Measurements from ENCODE around the gene MAD1L1.

MAD1L1 gene

DNA sequence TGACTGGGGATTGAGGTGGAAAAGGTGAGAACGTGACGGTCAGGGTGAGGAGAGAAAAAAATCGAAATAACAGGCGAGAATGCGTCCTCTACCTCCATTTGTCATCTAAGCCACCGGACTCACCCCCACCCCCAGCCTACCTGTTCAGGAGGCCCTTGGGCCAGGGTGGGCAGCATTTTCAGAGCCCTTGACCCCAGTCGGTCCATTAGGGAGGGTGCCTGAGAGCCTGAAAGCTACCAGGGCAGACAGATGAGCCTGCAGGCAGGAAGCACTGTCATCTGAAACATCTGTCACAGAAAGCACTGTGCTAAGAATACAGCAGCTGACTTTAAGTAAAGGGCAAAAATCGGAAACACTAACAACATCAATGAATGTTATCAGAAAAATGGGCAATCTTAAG, 47.0 kb downstream of the MAD1L1 start:
- in situ Hi-C loops (cut with MboI; ENCODE audit: low sequenced_read_pairs): no loop called here

DNA sequence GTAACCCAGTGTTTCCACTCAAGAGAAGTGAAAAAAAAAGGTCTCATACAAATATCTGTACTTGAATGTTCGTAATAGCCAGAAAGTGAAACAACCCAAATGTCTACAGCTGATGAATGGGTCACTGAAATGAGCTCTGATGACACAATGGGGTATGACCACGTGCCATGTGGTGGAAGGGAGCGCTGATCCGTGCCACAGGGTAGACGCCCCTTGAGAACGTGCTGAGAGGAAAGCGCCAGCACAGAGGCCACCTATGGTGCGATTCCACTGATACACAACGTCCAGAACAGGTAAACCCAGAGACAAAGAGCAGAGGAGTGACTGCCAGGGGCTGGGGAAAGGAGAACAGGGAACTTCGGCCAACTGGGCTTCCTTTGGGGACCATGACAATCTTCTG, 50.3 kb downstream of the MAD1L1 start:
- in situ Hi-C loops (cut with MboI; ENCODE audit: low sequenced_read_pairs): no loop called here

GRCh38 chr7:2181077-2181854, 51.5 kb downstream of the MAD1L1 start:
- in situ Hi-C loops (cut with MboI; ENCODE audit: low sequenced_read_pairs): no loop called here

DNA sequence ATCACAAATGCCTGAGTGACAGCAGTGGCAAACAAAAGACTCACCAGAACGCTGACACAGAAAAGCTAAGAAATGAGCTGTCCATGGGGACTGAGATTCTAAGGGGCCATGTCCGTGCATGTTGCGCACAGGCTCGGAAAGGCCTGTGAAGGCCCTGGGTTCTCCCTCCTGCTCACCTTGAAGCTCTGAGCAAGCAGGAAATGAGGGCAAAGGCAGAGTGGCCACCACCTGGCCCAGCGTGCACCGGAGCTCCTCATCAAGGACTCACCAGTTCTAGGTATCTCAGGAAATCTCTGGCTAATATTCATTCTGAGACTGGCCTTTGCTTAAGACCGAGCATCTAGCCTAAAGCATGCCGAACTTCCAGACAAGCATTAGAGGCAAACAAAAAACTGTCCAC, 52.7 kb downstream of the MAD1L1 start:
- in situ Hi-C loops (cut with MboI; ENCODE audit: low sequenced_read_pairs): no loop called here

GRCh38 chr7:2175514-2175913, 57.2 kb downstream of the MAD1L1 start:
- in situ Hi-C loops (cut with MboI; ENCODE audit: low sequenced_read_pairs): no loop called here

DNA sequence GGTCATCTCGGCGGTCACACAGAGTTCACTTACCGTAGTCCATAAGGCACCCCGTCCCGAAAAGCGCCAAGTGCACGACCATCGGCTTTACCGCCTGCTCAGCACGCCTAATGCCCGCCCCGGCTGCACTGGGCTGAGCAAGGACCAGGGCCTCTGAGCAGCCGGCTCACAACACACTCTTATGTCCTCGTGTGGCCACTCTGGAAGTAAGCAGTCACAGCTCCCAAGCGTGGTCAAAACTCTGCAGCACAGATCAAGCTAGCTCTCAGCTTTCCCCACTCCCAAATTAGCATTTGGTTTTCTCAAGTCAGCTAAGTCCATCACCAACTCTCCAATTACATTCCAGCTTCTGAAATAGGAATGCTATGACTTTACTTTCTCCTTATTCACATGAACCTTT, 57.7 kb downstream of the MAD1L1 start:
- in situ Hi-C loops (cut with MboI; ENCODE audit: low sequenced_read_pairs): no loop called here

DNA sequence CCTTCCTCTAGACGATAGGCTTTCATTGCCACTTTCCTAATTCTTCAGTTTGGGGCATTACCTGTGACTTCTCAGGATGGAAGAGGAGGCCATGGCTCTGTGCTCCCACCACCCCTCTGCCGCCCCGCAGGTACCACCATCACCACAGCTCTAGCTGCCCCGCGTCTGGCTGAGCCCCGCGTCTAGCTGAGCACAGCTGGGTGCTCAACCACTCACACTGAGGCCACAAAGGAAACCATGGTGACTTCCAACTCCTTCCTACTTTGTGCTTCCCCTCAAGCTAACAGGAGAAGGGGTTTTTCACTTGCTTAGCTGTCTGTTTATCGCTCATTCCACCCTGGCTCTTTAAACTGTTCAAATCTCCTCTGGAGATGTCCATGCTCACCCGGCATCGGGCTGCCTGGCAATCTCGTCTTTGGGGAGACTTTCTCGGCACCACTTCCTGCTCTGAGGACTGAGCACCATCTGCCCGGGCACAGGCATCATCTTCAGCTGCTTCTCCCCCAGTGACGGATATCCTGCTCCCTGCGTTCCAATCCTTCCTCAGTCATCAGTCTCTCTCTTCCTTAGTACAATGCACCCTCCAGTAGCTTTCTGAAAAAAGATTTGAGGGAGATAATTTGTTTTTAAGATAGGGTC, 59.4 kb downstream of the MAD1L1 start:
- in situ Hi-C loops (cut with MboI; ENCODE audit: low sequenced_read_pairs): no loop called here

- in situ Hi-C loops (cut with MboI; ENCODE audit: low sequenced_read_pairs): no loop called here
Measured at GRCh38 chr7:2172311-2173188, 60.2 kb downstream of the MAD1L1 start.

DNA sequence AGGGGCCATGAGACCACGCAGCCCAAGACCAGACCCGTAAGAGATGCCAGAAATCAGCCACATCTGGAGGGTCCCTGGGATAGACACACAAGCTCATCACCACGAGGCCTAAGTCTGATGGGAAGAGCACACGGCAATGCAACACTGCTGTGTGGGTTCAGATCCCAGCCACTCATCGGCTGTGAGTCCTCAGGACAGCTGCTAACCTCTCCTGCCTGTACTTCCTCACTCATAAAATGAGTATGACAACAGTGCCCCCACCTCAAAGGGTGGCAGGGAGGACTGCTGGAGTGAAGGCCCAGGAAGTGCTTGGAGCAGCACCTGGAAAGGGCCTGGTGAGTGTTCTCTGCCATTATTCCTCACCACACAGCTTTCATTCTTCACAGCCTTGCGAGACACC, 60.9 kb downstream of the MAD1L1 start:
- in situ Hi-C loops (cut with MboI; ENCODE audit: low sequenced_read_pairs): no loop called here

DNA sequence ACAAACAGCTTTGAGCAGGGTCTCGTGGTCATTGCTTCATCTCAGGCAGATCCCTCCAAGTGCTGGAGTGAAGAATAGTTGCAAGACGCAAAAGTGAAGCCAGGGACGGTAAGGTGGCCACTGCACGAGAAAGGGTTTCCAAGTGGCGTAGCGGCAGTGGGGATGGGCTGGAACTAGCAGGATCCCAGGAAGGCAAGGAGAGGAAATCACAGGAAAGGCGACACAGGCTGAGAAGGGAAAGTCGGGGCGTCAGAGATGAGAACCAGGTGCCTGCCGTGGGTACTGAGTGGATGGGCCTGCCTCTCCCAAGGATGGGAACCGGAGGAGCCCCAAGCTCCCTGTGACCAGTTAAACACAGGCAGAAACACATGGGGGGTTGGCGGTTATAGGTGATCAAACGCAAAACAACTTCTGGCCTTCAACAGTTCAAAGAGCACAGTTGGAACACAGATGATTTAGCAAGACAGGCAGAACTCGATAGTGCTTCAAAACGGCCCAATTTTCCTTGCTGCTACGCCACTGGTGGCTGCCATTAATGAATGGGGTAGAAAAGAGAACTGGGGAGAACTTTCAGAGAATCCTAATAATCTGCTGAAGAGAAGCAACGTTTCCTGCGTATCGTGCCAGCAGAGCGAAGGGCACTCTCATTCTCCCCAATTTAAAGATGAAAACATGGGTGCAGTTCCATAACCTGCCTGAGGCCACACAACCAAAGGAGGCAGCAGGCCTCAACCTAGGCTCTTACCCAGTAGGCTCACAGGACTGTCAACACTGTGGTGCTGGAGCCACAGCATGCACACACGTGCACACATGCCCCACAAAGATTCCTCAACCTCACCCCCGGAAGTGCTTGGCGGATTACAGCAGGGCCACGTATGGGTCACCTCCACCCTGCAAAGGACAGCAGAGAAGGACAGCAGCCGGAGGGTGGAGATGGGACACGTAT, 61.9 kb downstream of the MAD1L1 start:
- in situ Hi-C loops (cut with MboI; ENCODE audit: low sequenced_read_pairs): no loop called here

GRCh38 chr7:2169923-2170575, 62.7 kb downstream of the MAD1L1 start:
- in situ Hi-C loops (cut with MboI; ENCODE audit: low sequenced_read_pairs): no loop called here

DNA sequence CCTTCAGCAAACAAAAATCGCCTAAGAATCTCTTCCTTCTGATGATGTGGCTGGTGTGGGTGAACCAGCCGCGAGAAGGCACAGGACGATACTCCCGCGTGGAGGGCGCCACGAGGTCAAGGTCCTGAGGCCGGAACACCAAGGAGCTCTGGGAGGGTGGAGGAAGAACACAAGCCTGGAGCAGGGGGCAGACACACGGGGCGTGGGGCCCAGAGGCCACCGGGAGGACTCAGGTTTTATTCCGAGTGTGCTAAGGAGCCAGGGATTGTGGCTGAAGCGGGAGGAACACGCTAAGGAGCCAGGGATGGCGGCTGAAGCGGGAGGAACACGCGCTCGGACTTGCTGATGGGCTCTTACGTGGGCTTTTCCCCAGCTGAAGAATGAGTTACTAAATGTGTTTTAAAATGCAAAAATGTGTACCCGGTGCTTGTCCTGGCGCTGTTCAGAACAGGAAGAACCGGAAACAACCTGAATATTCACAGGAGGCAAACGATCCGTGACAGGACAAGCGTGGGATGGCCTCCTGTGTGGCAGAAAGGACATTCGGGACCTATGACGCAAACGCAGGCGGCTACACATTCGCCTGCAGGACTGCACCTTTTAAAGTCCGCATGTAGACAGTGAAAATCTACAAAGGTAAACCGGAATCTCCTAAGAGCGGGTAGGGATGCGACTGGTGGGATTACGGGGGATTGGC, 64.0 kb downstream of the MAD1L1 start:
- in situ Hi-C loops (cut with MboI; ENCODE audit: low sequenced_read_pairs): no loop called here

- in situ Hi-C loops (cut with MboI; ENCODE audit: low sequenced_read_pairs): no loop called here
Measured at GRCh38 chr7:2166625-2167280, 66.0 kb downstream of the MAD1L1 start.

DNA sequence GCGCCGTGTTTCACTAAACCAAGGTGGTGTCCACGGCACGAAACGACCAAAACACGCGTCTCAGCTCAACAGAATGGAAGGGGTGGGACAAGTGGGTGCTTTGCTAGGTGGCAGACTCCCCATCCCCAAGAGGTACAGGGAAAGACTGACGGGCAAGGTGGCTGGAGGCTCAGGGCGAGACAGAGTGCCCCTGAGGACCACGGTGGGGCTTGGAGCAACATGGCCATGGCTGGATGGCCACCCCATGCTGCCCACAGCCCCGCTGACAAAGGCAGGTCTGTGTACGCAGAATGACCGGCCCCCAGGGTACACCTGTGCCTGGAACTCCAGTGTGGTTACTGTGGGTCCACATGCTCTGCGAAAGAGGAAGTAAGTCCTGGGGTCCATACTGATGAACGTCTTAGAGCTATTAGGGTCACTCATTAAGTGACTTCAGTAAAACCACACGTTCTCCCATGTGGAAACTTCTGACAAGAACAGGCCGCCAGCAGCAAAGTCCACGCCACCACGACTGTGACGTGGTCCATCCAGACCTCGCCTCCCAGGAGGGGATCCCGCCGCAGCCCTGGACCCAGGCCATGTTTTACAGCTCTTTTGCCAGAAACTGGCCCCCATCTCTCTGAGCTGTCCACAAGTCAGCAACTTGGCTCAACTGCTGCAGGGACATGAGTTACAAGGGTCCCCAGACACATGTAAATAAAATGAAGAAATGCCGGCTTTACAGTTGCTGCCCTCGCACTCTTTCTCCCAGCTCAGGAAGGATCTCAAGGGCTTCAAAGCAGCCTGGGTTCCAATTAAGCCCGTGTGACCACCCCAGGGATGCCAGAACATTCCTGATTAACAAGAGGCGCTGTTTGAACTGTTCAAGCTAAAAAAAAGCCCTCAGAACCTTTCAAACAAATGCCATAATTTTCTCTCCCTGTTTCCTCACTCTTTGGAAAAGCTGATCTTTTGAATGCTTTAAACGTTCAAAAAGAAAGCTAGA, 66.8 kb downstream of the MAD1L1 start:
- in situ Hi-C loops (cut with MboI; ENCODE audit: low sequenced_read_pairs): no loop called here

- in situ Hi-C loops (cut with MboI; ENCODE audit: low sequenced_read_pairs): no loop called here
Measured at GRCh38 chr7:2165239-2165609, 67.5 kb downstream of the MAD1L1 start.

GRCh38 chr7:2164646-2165045, 68.1 kb downstream of the MAD1L1 start:
- in situ Hi-C loops (cut with MboI; ENCODE audit: low sequenced_read_pairs): no loop called here

GRCh38 chr7:2163600-2164555, 68.9 kb downstream of the MAD1L1 start:
- in situ Hi-C loops (cut with MboI; ENCODE audit: low sequenced_read_pairs): no loop called here

Measured in HL-60/S4 (cell line).